Muscle of leg (tissue), 11 donors: ENCODE results near the gene LRP5. TPM values are rescaled to one million over a fixed set of nuclear protein-coding genes. Genes with fewer than 3 reads are reported as not detected.
A peak's percentile ranks its signal among the peaks of the same experiment; 100 is the strongest.
"Not testable (repeated sequence)": the region's sequence is repeated elsewhere in the genome, so short reads cannot be mapped to it uniquely, and the experiment has no call there.

Experiments
- DNase-seq: peaks from one replicate; pipeline ENCODE4 v3.0.0; 2013
- H3K27ac ChIP-seq: one replicate; pipeline ENCODE4 v1.5.1; 2013; ENCODE audit warnings: mild to moderate bottlenecking, low read length, control low read depth
- H3K27me3 ChIP-seq: one replicate; pipeline ENCODE4 v1.6.1; 2013; ENCODE audit warnings: low read length; ENCODE audit not compliant: control insufficient read depth, insufficient read depth
- H3K36me3 ChIP-seq: one replicate; pipeline ENCODE4 v1.6.1; 2013; ENCODE audit warnings: low read length; ENCODE audit not compliant: control insufficient read depth, insufficient read depth
- H3K4me1 ChIP-seq: one replicate; pipeline ENCODE4 v1.6.1; 2013; ENCODE audit warnings: low read length; ENCODE audit not compliant: control insufficient read depth, insufficient read depth
- H3K4me3 ChIP-seq: one replicate; pipeline ENCODE4 v1.5.1; 2013; ENCODE audit warnings: low read length, control low read depth
- H3K9me3 ChIP-seq: replicated peaks from 2 replicates; pipeline ENCODE4 v1.6.1; 2013; ENCODE audit warnings: low read depth, low read length; ENCODE audit not compliant: control insufficient read depth
- WGBS: methylation state at CpG from one replicate; pipeline ENCODE4 v1.1.5; 2013; ENCODE audit warnings: missing lambda C conversion rate; ENCODE audit not compliant: insufficient coverage; 5-methylcytosine and 5-hydroxymethylcytosine counted together
- polyA plus RNA-seq, 8 donors: library from polyadenylated mRNA; unstranded; fragments of 120-200 nt; gene quantifications; one replicate each; pipeline versions ENCODE4 v1.2.1 to v1.2.3, GENCODE V29; 2013; ENCODE audit warnings: inconsistent platforms in 1 of 8, low replicate concordance in 1 of 8; ENCODE audit not compliant: insufficient read length in 8 of 8, insufficient read depth in 1 of 8
- total RNA-seq: library from RNA; stranded (reverse); fragments of 120-200 nt; gene quantifications from one replicate; pipeline ENCODE4 v1.2.4, GENCODE V29; 2013

LRP5 gene
- total and polyA plus RNA-seq, 9 donors: 30.9 to 70.0 (median 65.1) TPM

- H3K4me3 ChIP-seq, H3K9me3 ChIP-seq, H3K27me3 ChIP-seq, DNase-seq, H3K27ac ChIP-seq: not testable (repeated sequence)
- Histone ChIP-seq H3K36me3 (peaks cover 22% of the 10 kb centered on the region), H3K4me1 (peaks cover 45% of the 10 kb centered on the region)
- 96% methylated on average over 4 of the region's 7 CpGs for WGBS
Observed at GRCh38 chr11:68344821-68345220, 32.4 kb downstream of the LRP5 start.

- peaks cover 3% of the 10 kb centered on the region for H3K9me3 ChIP-seq
- peaks cover 41% of the 10 kb centered on the region for H3K4me1 ChIP-seq
- H3K36me3 ChIP-seq: peaks cover 29% of the 10 kb centered on the region
- H3K4me3 ChIP-seq: no peak overlapping the region
- DNase-seq: peak; percentile 34
- WGBS: 27% methylated on average over 7 of the region's 11 CpGs
- peak overlapping the region; percentile 0 for H3K27ac ChIP-seq
- no peaks in the 10 kb centered on the region for H3K27me3 ChIP-seq
Observed at GRCh38 chr11:68345776-68346461, 33.5 kb downstream of the LRP5 start.

- no peaks in the 10 kb centered on the region for H3K27me3 ChIP-seq
- peaks cover 33% of the 10 kb centered on the region for H3K36me3 ChIP-seq
- H3K27ac ChIP-seq: peak overlapping the region; percentile 0
- H3K4me3 ChIP-seq: no peak overlapping the region
- peaks cover 36% of the 10 kb centered on the region for H3K4me1 ChIP-seq
- no peak for DNase-seq
- H3K9me3 ChIP-seq: peaks cover 3% of the 10 kb centered on the region
- WGBS: no CpG with 5 or more reads among the region's 2 CpGs
Observed at GRCh38 chr11:68346462-68346790, 34.0 kb downstream of the LRP5 start.

GRCh38 chr11:68347345-68347744 lies 35.0 kb downstream of the LRP5 start:
- Histone ChIP-seq H3K36me3 (peaks cover 33% of the 10 kb centered on the region), H3K9me3 (peaks cover 3% of the 10 kb centered on the region), H3K4me1 (peaks cover 27% of the 10 kb centered on the region), H3K4me3 (no peak overlapping the region), H3K27me3 (no peaks in the 10 kb centered on the region), H3K27ac (no peak overlapping the region)
- WGBS: 86% methylated on average over 7 of the region's 8 CpGs
- no peak for DNase-seq

- peaks cover 24% of the 10 kb centered on the region for H3K4me1 ChIP-seq
- no peaks in the 10 kb centered on the region for H3K27me3 ChIP-seq
- WGBS: 97% methylated on average over 32 of the region's 32 CpGs
- H3K27ac ChIP-seq: no peak overlapping the region
- peaks cover 33% of the 10 kb centered on the region for H3K36me3 ChIP-seq
- DNase-seq: no peak
- H3K9me3 ChIP-seq: peaks cover 3% of the 10 kb centered on the region
- H3K4me3 ChIP-seq: no peak overlapping the region
Observed at GRCh38 chr11:68347841-68348240, 35.5 kb downstream of the LRP5 start.

GRCh38 chr11:68349461-68350249 lies 37.3 kb downstream of the LRP5 start:
- peaks cover 29% of the 10 kb centered on the region for H3K36me3 ChIP-seq

GRCh38 chr11:68350759-68351449 lies 38.5 kb downstream of the LRP5 start:
- Histone ChIP-seq H3K4me3 (no peak overlapping the region), H3K27ac (no peak overlapping the region), H3K4me1 (peaks cover 40% of the 10 kb centered on the region)

More at GRCh38 chr11:68349461-68350249, 37.3 kb downstream of the LRP5 start:
- Histone ChIP-seq H3K4me3 (no peak overlapping the region), H3K27ac (no peak overlapping the region), H3K4me1 (peaks cover 30% of the 10 kb centered on the region), H3K9me3 (peaks cover 3% of the 10 kb centered on the region), H3K27me3 (no peaks in the 10 kb centered on the region)
- 59% methylated on average over 8 of the region's 15 CpGs for WGBS
- no peak for DNase-seq

GRCh38 chr11:68351450-68352275 lies 39.3 kb downstream of the LRP5 start:
- H3K4me3 ChIP-seq: no peak overlapping the region
- no peaks in the 10 kb centered on the region for H3K9me3 ChIP-seq
- H3K36me3 ChIP-seq: peaks cover 40% of the 10 kb centered on the region
- H3K4me1 ChIP-seq: peaks cover 33% of the 10 kb centered on the region
- WGBS: 86% methylated on average over 30 of the region's 32 CpGs
- no peak for DNase-seq
- no peak overlapping the region for H3K27ac ChIP-seq
- no peaks in the 10 kb centered on the region for H3K27me3 ChIP-seq

More at GRCh38 chr11:68350759-68351449, 38.5 kb downstream of the LRP5 start:
- Histone ChIP-seq H3K36me3 (peaks cover 35% of the 10 kb centered on the region), H3K27me3 (no peaks in the 10 kb centered on the region), H3K9me3 (no peaks in the 10 kb centered on the region)
- no peak for DNase-seq
- 85% methylated on average over 23 of the region's 28 CpGs for WGBS

GRCh38 chr11:68352591-68352990 lies 40.2 kb downstream of the LRP5 start:
- 100% methylated on average over 4 of the region's 4 CpGs for WGBS
- Histone ChIP-seq H3K27ac (no peak overlapping the region), H3K9me3 (no peaks in the 10 kb centered on the region), H3K4me1 (peaks cover 29% of the 10 kb centered on the region), H3K36me3 (peaks cover 43% of the 10 kb centered on the region), H3K27me3 (no peaks in the 10 kb centered on the region), H3K4me3 (no peak overlapping the region)
- DNase-seq: no peak
